GM19397 (cell line): ENCODE data around the gene ING3.

Source experiments
- ATAC-seq: cut with Tn5 transposase; IDR thresholded peaks from one replicate; pipeline ENCODE4 v1.9.1; 2021; ENCODE audit warnings: mild to moderate bottlenecking, moderate library complexity; ENCODE audit not compliant: unreplicated experiment

Gene ING3

GRCh38 chr7:120988591-120989256 lies 38.1 kb downstream of the ING3 start, which contains the start of gene CPED1:
Gene CPED1, plus strand, starts transcription at chr7:120988711. Its CDS starts 911 bp downstream, at chr7:120989622.
- peak; percentile 67 for ATAC-seq

- no peak for ATAC-seq
These were observed 39.0 kb downstream of the ING3 start for GRCh38 chr7:120989257-120990220.

- no peak for ATAC-seq
These were observed 40.0 kb downstream of the ING3 start for GRCh38 chr7:120990468-120991118.

- ATAC-seq = no peak
These were observed 40.6 kb downstream of the ING3 start for GRCh38 chr7:120991161-120991560.

GRCh38 chr7:120991581-120991980 lies 41.0 kb downstream of the ING3 start:
- no peak for ATAC-seq

- no peak for ATAC-seq
These were observed 41.8 kb downstream of the ING3 start for GRCh38 chr7:120992272-120992964.

- no peak for ATAC-seq
These were observed 42.5 kb downstream of the ING3 start for GRCh38 chr7:120992965-120993494.

- no peak for ATAC-seq
These were observed 43.1 kb downstream of the ING3 start for GRCh38 chr7:120993553-120994191.

- no peak for ATAC-seq
These were observed 44.2 kb downstream of the ING3 start for GRCh38 chr7:120994512-120995410.

GRCh38 chr7:120995654-120996053 lies 45.1 kb downstream of the ING3 start:
- no peak for ATAC-seq

- peak; percentile 58 for ATAC-seq
These were observed 45.9 kb downstream of the ING3 start for GRCh38 chr7:120996333-120996987.

GRCh38 chr7:120996988-120997345 lies 46.4 kb downstream of the ING3 start:
- ATAC-seq = no peak

GRCh38 chr7:120997882-120998474 lies 47.4 kb downstream of the ING3 start:
- no peak for ATAC-seq

- ATAC-seq = no peak
These were observed 47.9 kb downstream of the ING3 start for GRCh38 chr7:120998520-120998919.

- ATAC-seq = no peak
These were observed 48.5 kb downstream of the ING3 start for GRCh38 chr7:120998996-120999565.

GRCh38 chr7:121000081-121000983 lies 49.8 kb downstream of the ING3 start:
- ATAC-seq = no peak
